Ishikawa (cell line): Measurements from ENCODE around the gene PARD6G.

Source experiments
- CEBPB ChIP-seq: IDR thresholded peaks from 2 replicates; pipeline ENCODE4 v1.6.1; 2012
- CREB1 ChIP-seq: IDR thresholded peaks from 2 replicates; pipeline ENCODE4 v1.6.1; 2012; ENCODE audit warnings: low read depth
- EGR1 ChIP-seq: IDR thresholded peaks from 2 replicates; pipeline ENCODE4 v1.6.1; 2012
- EP300 ChIP-seq: IDR thresholded peaks from 2 replicates; pipeline ENCODE4 v1.6.1; 2012; ENCODE audit warnings: borderline replicate concordance
- FOXM1 ChIP-seq: IDR thresholded peaks from 2 replicates; pipeline ENCODE4 v1.6.1; 2012; ENCODE audit warnings: low read depth, borderline replicate concordance
- MAX ChIP-seq: IDR thresholded peaks from 2 replicates; pipeline ENCODE4 v1.6.1; 2012
- NFIC ChIP-seq: IDR thresholded peaks from 2 replicates; pipeline ENCODE4 v1.6.1; 2012
- RAD21 ChIP-seq: IDR thresholded peaks from 2 replicates; pipeline ENCODE4 v1.6.1; 2012; ENCODE audit warnings: low read depth
- REST ChIP-seq: IDR thresholded peaks from 2 replicates; pipeline ENCODE4 v1.6.1; 2012; ENCODE audit warnings: low read depth, mild to moderate bottlenecking
- TAF1 ChIP-seq: IDR thresholded peaks from 2 replicates; pipeline ENCODE4 v1.6.1; 2012; ENCODE audit warnings: low read depth, mild to moderate bottlenecking
- TCF12 ChIP-seq: IDR thresholded peaks from 2 replicates; pipeline ENCODE4 v1.6.1; 2012; ENCODE audit warnings: low read depth
- TEAD4 ChIP-seq: IDR thresholded peaks from 2 replicates; pipeline ENCODE4 v1.6.1; 2012
- USF1 ChIP-seq: IDR thresholded peaks from 2 replicates; pipeline ENCODE4 v1.6.1; 2012
- YY1 ChIP-seq: IDR thresholded peaks from 2 replicates; pipeline ENCODE4 v1.6.1; 2012; ENCODE audit warnings: low read depth
- ZBTB7A ChIP-seq: IDR thresholded peaks from 2 replicates; pipeline ENCODE4 v1.6.1; 2012; ENCODE audit warnings: low read depth

PARD6G gene

DNA sequence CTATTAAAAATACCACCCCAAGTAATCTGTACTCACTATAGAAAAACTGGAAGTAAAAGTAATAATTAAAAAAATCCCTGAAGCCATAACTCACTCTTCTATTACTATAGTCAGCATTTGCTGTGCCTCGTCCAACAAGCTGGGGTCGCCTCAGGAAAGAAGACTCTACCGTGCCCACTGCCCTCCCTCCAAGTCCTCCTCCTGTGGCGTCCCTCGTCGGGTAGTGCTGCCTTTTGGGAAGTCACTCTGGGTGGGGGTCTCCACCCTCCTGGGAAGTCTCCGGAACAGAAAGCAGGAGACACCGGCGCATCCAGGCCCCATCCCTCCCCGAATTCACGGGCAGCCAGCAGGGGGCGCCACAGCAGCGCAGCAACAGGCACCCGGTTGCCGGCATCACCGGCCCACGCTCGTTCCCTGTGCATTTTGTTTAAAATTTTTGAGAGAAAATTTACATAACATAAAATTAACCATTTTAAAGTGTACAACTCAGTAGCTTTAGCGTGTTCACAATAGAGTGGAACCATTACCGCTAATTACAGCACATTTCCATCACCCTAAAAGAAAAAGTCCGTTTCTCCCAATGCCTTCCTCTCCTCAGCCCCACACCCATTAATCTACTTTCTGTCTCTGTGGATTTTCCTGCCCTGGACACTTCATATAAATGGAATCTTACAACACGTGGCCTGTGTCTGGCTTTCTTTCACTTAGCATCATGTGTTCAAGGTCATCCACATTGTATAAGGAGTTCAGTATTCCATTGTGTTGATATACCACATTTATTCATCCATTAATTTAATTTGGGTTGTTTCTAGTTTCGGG is 76.1 kb downstream of the PARD6G start:
- TF ChIP-seq ZBTB7A, result peak; percentile 54; the same call in 1 of the 2 replicates
- no peak for TF ChIP-seq TAF1
- TF ChIP-seq RAD21, result peak; percentile 88

GRCh38 chr18:80170395-80171053 is 76.8 kb downstream of the PARD6G start:
- no peak for TF ChIP-seq RAD21
- TF ChIP-seq ZBTB7A, result no peak
- TF ChIP-seq CEBPB, result no peak
- TF ChIP-seq YY1, result no peak
- TF ChIP-seq MAX, result no peak
- no peak for TF ChIP-seq TEAD4
- no peak for TF ChIP-seq EP300
- TF ChIP-seq EGR1, result no peak
- TF ChIP-seq REST, result no peak
- no peak for TF ChIP-seq TCF12
- TF ChIP-seq USF1, result no peak
- no peak for TF ChIP-seq FOXM1
- TF ChIP-seq TAF1, result no peak
- no peak for TF ChIP-seq CREB1
- TF ChIP-seq NFIC, result no peak

- TF ChIP-seq CEBPB (no peak), RAD21 (no peak), ZBTB7A (no peak), EGR1 (no peak), USF1 (no peak), NFIC (no peak), TCF12 (no peak), REST (no peak), TEAD4 (no peak), TAF1 (no peak), MAX (no peak), EP300 (no peak), FOXM1 (no peak), CREB1 (no peak), YY1 (no peak)
Measured at GRCh38 chr18:80169607-80170006, 77.7 kb downstream of the PARD6G start.

DNA sequence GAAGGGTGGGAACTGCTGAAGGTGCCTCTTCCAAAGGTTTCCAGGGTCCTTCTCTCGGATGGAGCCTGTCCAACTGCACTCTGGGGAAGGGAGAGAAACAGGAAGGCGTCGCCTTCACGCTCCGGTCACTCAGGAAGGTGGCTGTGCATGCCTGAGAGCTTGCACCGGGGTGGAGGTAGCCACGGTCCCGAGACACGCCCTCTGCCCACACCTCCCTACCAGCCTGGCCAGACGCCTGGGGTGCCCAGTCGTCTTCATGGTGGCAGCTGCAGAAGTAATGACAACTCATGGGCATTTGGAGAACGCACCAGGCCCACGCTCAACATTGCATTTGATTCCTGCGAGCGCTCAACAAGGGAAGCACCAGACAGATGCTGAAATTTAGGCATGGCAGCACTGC is 78.3 kb downstream of the PARD6G start:
- TF ChIP-seq MAX (peak; percentile 66), CREB1 (no peak)

DNA sequence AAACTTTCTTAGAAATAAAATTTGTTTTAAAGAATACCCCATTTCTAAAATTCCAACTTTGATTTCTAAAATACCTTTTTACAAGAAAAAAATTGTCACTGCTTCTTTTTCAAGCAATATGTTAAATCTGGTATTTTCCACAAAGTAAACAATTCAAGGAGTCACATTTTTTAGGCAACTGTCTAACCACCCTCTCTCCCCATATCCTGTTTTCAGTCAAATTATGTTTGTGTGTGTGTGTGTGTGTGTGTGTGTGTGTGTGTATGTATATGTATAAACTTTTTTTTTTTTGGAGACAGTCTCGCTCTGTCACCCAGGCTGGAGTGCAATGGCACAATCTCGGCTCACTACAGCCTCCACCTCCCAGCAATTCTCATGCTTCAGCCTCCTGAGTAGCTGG is 79.0 kb downstream of the PARD6G start:
- TF ChIP-seq TEAD4, result no peak

DNA sequence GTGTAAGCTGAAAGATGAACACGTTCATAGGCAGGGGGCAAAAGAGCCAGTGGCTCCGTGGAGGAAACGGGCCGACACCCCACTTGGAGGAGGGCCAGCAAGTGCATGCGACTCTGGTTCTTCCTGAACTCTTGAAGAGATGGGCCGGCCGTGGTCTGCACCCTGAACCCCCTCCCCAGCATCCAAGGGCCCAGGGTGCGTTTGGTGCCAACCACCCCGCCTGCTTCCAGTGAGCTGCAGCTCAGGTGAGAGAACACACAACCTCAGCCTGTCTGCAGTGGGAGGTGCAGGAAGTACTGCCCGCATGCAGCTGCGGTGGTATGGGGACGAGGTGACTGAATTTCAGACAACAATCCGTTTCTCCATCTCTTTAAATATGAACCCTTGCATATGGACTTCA is 79.4 kb downstream of the PARD6G start:
- TF ChIP-seq FOXM1 (no peak), TCF12 (no peak), NFIC (no peak), ZBTB7A (no peak), EP300 (no peak), EGR1 (no peak), RAD21 (no peak), TEAD4 (no peak), CEBPB (no peak), USF1 (no peak), MAX (no peak), YY1 (no peak), CREB1 (no peak), TAF1 (no peak)
